Activated T-cell treated with anti-CD3 and anti-CD28 coated beads, Interleukin-2, amount 50 U/mL, for 72 hours (primary cell): ENCODE results near the gene PDLIM4. TPM values are rescaled to one million over a fixed set of nuclear protein-coding genes. Genes with fewer than 3 reads are reported as not detected.
A peak's percentile ranks its signal among the peaks of the same experiment; 100 is the strongest.

Experiments used
- ATAC-seq, 2 donors: fragments of 150-1000 bp; cut with Tn5 transposase; replicated peaks in 1 of 2; 2 replicates each; pipeline ENCODE4 v1.10.0; 2021; ENCODE audit warnings: moderate library complexity in 2 of 2, mild to moderate bottlenecking in 1 of 2
- DNase-seq, 2 donors: peaks; one replicate each; pipeline ENCODE4 v3.0.0; 2021 to 2022; ENCODE audit warnings: mixed read lengths in 1 of 2
- H3K27ac Mint-ChIP-seq: one replicate; pipeline ENCODE4 v1.8.0; 2022; ENCODE audit warnings: mild to moderate bottlenecking, moderate library complexity, mixed read lengths
- H3K27me3 Mint-ChIP-seq: one replicate; pipeline ENCODE4 v1.8.0; 2022; ENCODE audit warnings: low read depth, mixed read lengths
- H3K36me3 Mint-ChIP-seq, 2 donors: one replicate each; pipeline ENCODE4 v1.8.0; 2022; ENCODE audit warnings: mixed read lengths in 2 of 2, mild to moderate bottlenecking in 1 of 2; ENCODE audit not compliant: insufficient read depth in 2 of 2
- H3K4me1 Mint-ChIP-seq: one replicate; pipeline ENCODE4 v1.8.0; 2022; ENCODE audit warnings: low read depth, mixed read lengths
- H3K4me3 Mint-ChIP-seq, 2 donors: one replicate each; pipeline ENCODE4 v1.8.0; 2022; ENCODE audit warnings: mild to moderate bottlenecking in 2 of 2, mixed read lengths in 2 of 2, moderate library complexity in 2 of 2
- H3K9me3 Mint-ChIP-seq, 2 donors: one replicate each; pipeline ENCODE4 v1.8.0; 2022; ENCODE audit warnings: mixed read lengths in 2 of 2
- total RNA-seq, 2 donors: library from RNA; stranded (reverse); gene quantifications; one replicate each; pipeline ENCODE4 v1.2.3, GENCODE V29; 2022

The PDLIM4 gene
- total RNA-seq, 2 donors from 2014 or later: 0.79 to 1.2 TPM

- Mint-ChIP-seq H3K4me1 (peaks cover 58% of the 10 kb centered on the region), H3K27me3 (no peaks in the 10 kb centered on the region), H3K9me3 (no peaks in the 10 kb centered on the region), H3K36me3 (no peaks in the 10 kb centered on the region), H3K27ac (no peak overlapping the region), H3K4me3 (no peak overlapping the region)
- no peak for DNase-seq
- no peak for ATAC-seq
These were observed 4.7 kb downstream of the PDLIM4 start for GRCh38 chr5:132261881-132262845.

GRCh38 chr5:132262882-132263547 lies 5.5 kb downstream of the PDLIM4 start:
- ATAC-seq: no peak
- Mint-ChIP-seq H3K4me1 (peaks cover 66% of the 10 kb centered on the region), H3K27me3 (no peaks in the 10 kb centered on the region), H3K4me3 (peak overlapping the region in 1 of 2 donors; percentile 4), H3K9me3 (no peaks in the 10 kb centered on the region), H3K36me3 (no peaks in the 10 kb centered on the region), H3K27ac (no peak overlapping the region)
- DNase-seq: no peak

- Mint-ChIP-seq H3K4me3 (peak overlapping the region; percentile 1 to 15), H3K9me3 (no peaks in the 10 kb centered on the region), H3K36me3 (no peaks in the 10 kb centered on the region), H3K27me3 (no peaks in the 10 kb centered on the region), H3K27ac (no peak overlapping the region), H3K4me1 (peaks cover 73% of the 10 kb centered on the region)
- ATAC-seq: peak; percentile 64 to 70
- DNase-seq: peak; percentile 48 to 54
These were observed 6.2 kb downstream of the PDLIM4 start for GRCh38 chr5:132263548-132264261.

GRCh38 chr5:132264546-132265335 lies 7.2 kb downstream of the PDLIM4 start:
- H3K36me3 Mint-ChIP-seq: no peaks in the 10 kb centered on the region
- H3K4me1 Mint-ChIP-seq: peaks cover 68% of the 10 kb centered on the region
- no peak for ATAC-seq
- H3K27me3 Mint-ChIP-seq: no peaks in the 10 kb centered on the region
- no peaks in the 10 kb centered on the region for H3K9me3 Mint-ChIP-seq
- no peak overlapping the region for H3K4me3 Mint-ChIP-seq
- DNase-seq: no peak
- no peak overlapping the region for H3K27ac Mint-ChIP-seq

- H3K27ac Mint-ChIP-seq: no peak overlapping the region
- H3K4me1 Mint-ChIP-seq: peaks cover 61% of the 10 kb centered on the region
- ATAC-seq: no peak
These were observed 8.0 kb downstream of the PDLIM4 start for GRCh38 chr5:132265336-132266030.

GRCh38 chr5:132266031-132266835 lies 8.7 kb downstream of the PDLIM4 start:
- no peaks in the 10 kb centered on the region for H3K9me3 Mint-ChIP-seq
- no peak for ATAC-seq
- H3K27me3 Mint-ChIP-seq: no peaks in the 10 kb centered on the region
- H3K36me3 Mint-ChIP-seq: no peaks in the 10 kb centered on the region
- no peak overlapping the region for H3K27ac Mint-ChIP-seq
- H3K4me1 Mint-ChIP-seq: peaks cover 56% of the 10 kb centered on the region
- no peak overlapping the region for H3K4me3 Mint-ChIP-seq
- DNase-seq: no peak

More at GRCh38 chr5:132265336-132266030, 8.0 kb downstream of the PDLIM4 start:
- Mint-ChIP-seq H3K9me3 (no peaks in the 10 kb centered on the region), H3K36me3 (no peaks in the 10 kb centered on the region), H3K27me3 (no peaks in the 10 kb centered on the region), H3K4me3 (no peak overlapping the region)
- no peak for DNase-seq

GRCh38 chr5:132266836-132267160 lies 9.3 kb downstream of the PDLIM4 start:
- H3K4me1 Mint-ChIP-seq: peaks cover 53% of the 10 kb centered on the region
- ATAC-seq (no peak), DNase-seq (no peak)
- no peak overlapping the region for H3K27ac Mint-ChIP-seq
- no peak overlapping the region for H3K4me3 Mint-ChIP-seq
- H3K36me3 Mint-ChIP-seq: no peaks in the 10 kb centered on the region
- H3K9me3 Mint-ChIP-seq: no peaks in the 10 kb centered on the region
- H3K27me3 Mint-ChIP-seq: no peaks in the 10 kb centered on the region

- Mint-ChIP-seq H3K4me3 (no peak overlapping the region), H3K27me3 (no peaks in the 10 kb centered on the region), H3K27ac (no peak overlapping the region), H3K4me1 (peaks cover 49% of the 10 kb centered on the region), H3K9me3 (no peaks in the 10 kb centered on the region), H3K36me3 (no peaks in the 10 kb centered on the region)
- DNase-seq (no peak), ATAC-seq (no peak)
These were observed 9.8 kb downstream of the PDLIM4 start for GRCh38 chr5:132267166-132267739.

GRCh38 chr5:132267931-132268768 lies 10.7 kb downstream of the PDLIM4 start:
- ATAC-seq: no peak
- H3K9me3 Mint-ChIP-seq: no peaks in the 10 kb centered on the region

GRCh38 chr5:132268769-132269551 lies 11.5 kb downstream of the PDLIM4 start:
- Mint-ChIP-seq H3K9me3 (no peaks in the 10 kb centered on the region), H3K36me3 (no peaks in the 10 kb centered on the region), H3K27ac (no peak overlapping the region), H3K4me3 (no peak overlapping the region), H3K27me3 (peaks cover 15% of the 10 kb centered on the region), H3K4me1 (peaks cover 39% of the 10 kb centered on the region)
- DNase-seq (no peak), ATAC-seq (peak in 1 of 2 donors; percentile 16)

More at GRCh38 chr5:132267931-132268768, 10.7 kb downstream of the PDLIM4 start:
- Mint-ChIP-seq H3K27me3 (peaks cover 7% of the 10 kb centered on the region), H3K27ac (no peak overlapping the region), H3K4me3 (no peak overlapping the region), H3K4me1 (peaks cover 47% of the 10 kb centered on the region), H3K36me3 (no peaks in the 10 kb centered on the region)
- DNase-seq: no peak
